HEK293 (cell line): ENCODE results near the gene YIPF3.

Experiments used
- ATF2 ChIP-seq: fragments of 450-650 bp; formaldehyde crosslinking; IDR thresholded peaks from 2 replicates; pipeline ENCODE4 v1.5.1; 2016; ENCODE audit warnings: missing biosample characterization, missing genetic modification characterization, low read depth
- CTCF ChIP-seq: fragments of 450-650 bp; formaldehyde crosslinking; IDR thresholded peaks from 2 replicates; pipeline ENCODE4 v1.5.1; 2016; ENCODE audit warnings: missing biosample characterization, missing genetic modification characterization
- REST ChIP-seq: fragments of 450-650 bp; formaldehyde crosslinking; IDR thresholded peaks from 2 replicates; pipeline ENCODE4 v1.5.1; 2016; ENCODE audit warnings: missing biosample characterization, missing genetic modification characterization
- YY1 ChIP-seq: fragments of 450-650 bp; formaldehyde crosslinking; IDR thresholded peaks from 2 replicates; pipeline ENCODE4 v1.5.1; 2018; ENCODE audit warnings: missing biosample characterization, missing genetic modification characterization
- ZFP37 ChIP-seq: fragments of 450-650 bp; formaldehyde crosslinking; IDR thresholded peaks from 2 replicates; pipeline ENCODE4 v1.5.1; 2016; ENCODE audit warnings: missing biosample characterization, missing genetic modification characterization
- ZFP41 ChIP-seq: fragments of 450-650 bp; formaldehyde crosslinking; IDR thresholded peaks from 2 replicates; pipeline ENCODE4 v1.5.1; 2016; ENCODE audit warnings: missing biosample characterization, missing genetic modification characterization, borderline replicate concordance
- ZNF19 ChIP-seq: fragments of 450-650 bp; formaldehyde crosslinking; IDR thresholded peaks from 2 replicates; pipeline ENCODE4; 2016; ENCODE audit warnings: missing biosample characterization, missing genetic modification characterization, low read depth
- ZNF518A ChIP-seq: fragments of 450-650 bp; formaldehyde crosslinking; conservative IDR thresholded peaks from 2 replicates; pipeline ENCODE4 v1.5.1; 2016; ENCODE audit warnings: low read depth, missing biosample characterization, missing genetic modification characterization
- ZNF830 ChIP-seq: fragments of 450-650 bp; IDR thresholded peaks from 2 replicates; pipeline ENCODE4 v1.5.0; 2018; ENCODE audit warnings: missing biosample characterization, missing genetic modification characterization, low read depth, mild to moderate bottlenecking, moderate library complexity

- TF ChIP-seq ZNF518A (no peak), CTCF (tag by site-specific recombination) (no peak), ATF2 (tag by site-specific recombination) (no peak), ZFP41 (no peak), REST (no peak), YY1 (tag by site-specific recombination) (no peak), ZFP37 (no peak), ZNF19 (no peak), ZNF830 (tag by site-specific recombination) (no peak)
Observed at GRCh38 chr6:43464337-43464736, 52.4 kb downstream of the YIPF3 start.
